ENCODE measurements around the gene ODF4. TPM values are rescaled to one million over a fixed set of nuclear protein-coding genes. Genes with fewer than 3 reads are reported as not detected.
"Not testable (repeated sequence)": the region's sequence is repeated elsewhere in the genome, so short reads cannot be mapped to it uniquely, and the experiment has no call there.

Gene ODF4
- total RNA-seq, 4 donors from 2014 or later, result not detected

GRCh38 chr17:8393470-8394231 is 54.0 kb downstream of the ODF4 start:
- TF ChIP-seq POLR2A (IDR thresholded peaks at IDR 0.05) (no peak), POLR2AphosphoS5 (IDR thresholded peaks at IDR 0.05) (no peak), EP300 (IDR thresholded peaks at IDR 0.05) (no peak)
- TF ChIP-seq, protein P1, sequence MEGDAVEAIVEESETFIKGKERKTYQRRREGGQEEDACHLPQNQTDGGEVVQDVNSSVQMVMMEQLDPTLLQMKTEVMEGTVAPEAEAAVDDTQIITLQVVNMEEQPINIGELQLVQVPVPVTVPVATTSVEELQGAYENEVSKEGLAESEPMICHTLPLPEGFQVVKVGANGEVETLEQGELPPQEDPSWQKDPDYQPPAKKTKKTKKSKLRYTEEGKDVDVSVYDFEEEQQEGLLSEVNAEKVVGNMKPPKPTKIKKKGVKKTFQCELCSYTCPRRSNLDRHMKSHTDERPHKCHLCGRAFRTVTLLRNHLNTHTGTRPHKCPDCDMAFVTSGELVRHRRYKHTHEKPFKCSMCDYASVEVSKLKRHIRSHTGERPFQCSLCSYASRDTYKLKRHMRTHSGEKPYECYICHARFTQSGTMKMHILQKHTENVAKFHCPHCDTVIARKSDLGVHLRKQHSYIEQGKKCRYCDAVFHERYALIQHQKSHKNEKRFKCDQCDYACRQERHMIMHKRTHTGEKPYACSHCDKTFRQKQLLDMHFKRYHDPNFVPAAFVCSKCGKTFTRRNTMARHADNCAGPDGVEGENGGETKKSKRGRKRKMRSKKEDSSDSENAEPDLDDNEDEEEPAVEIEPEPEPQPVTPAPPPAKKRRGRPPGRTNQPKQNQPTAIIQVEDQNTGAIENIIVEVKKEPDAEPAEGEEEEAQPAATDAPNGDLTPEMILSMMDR (IDR thresholded peaks at IDR 0.05), result no peak
- peaks cover 64% of the 10 kb centered on the region for H3K27me3 ChIP-seq
- H3K27ac ChIP-seq, result no peak overlapping the region
- H3K9me3 ChIP-seq, result no peaks in the 10 kb centered on the region
- H3K4me3 ChIP-seq, result no peak overlapping the region
- 30 to 32% methylated on average over 2 to 4 of the region's 8 CpGs for WGBS, 2 donors (ENCODE audit: low coverage in 1 of 2)
- H3K4me1 ChIP-seq, result no peaks in the 10 kb centered on the region
- ATAC-seq, result no peak
- H3K36me3 ChIP-seq, result no peaks in the 10 kb centered on the region

DNA sequence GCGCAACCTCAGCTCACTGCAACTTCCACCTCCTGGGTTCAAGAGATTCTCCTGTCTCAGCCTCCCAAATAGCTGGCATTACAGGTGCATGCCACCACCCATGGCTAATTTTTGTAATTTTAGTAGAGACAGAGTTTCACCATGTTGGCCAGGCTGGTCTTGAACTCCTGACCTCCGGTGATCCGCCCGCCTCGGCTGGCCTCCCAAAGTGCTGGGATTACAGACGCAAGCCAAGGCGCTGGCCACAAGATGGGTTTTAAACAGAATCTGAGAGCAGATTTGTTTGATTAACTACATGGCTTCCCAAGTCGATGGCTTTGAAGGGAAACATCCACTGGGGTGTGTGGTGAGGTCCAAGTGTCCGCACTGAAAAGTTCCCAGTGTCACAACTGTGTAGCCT is 54.9 kb downstream of the ODF4 start:
- not testable (repeated sequence) for H3K36me3 ChIP-seq, H3K9me3 ChIP-seq, H3K27ac ChIP-seq, H3K4me1 ChIP-seq, ATAC-seq, H3K4me3 ChIP-seq
- H3K27me3 ChIP-seq, result peaks cover 73% of the 10 kb centered on the region
- WGBS, 2 donors (ENCODE audit: low coverage in 1 of 2), result 56 to 80% methylated on average over 5 to 7 of the region's 9 CpGs

Small RNAs within 50 kb of the gene (small RNA-seq; reads per million reads assigned to genes)
- gene RF00265, result 0 reads per million in 4 donors

Other genes with a start within 250 kb of the ODF4 start
- gene ALOXE3, start 221.3 kb upstream of the ODF4 start, total RNA-seq, result under 1 TPM in 1 of 4 donors, not detected in 3; 0.37 TPM
- under 1 TPM in 2 of 4 donors, not detected in 2; 0.89 to 0.94 TPM for gene HES7, start 215.7 kb upstream of the ODF4 start, total RNA-seq
- gene PER1, start 187.4 kb upstream of the ODF4 start, total RNA-seq, result 100 to 1,000 TPM in 3 of 4 donors, 10 to 100 TPM in 1; 67.1 to 188 (median 136) TPM
- gene VAMP2, start 176.9 kb upstream of the ODF4 start, total RNA-seq, result 10 to 100 TPM; 14.6 to 39.8 (median 33.4) TPM
- 10 to 100 TPM; 11.2 to 18.8 (median 15.5) TPM for gene TMEM107, start 163.5 kb upstream of the ODF4 start, total RNA-seq
- 10 to 100 TPM in 3 of 4 donors, 1 to 10 TPM in 1; 8.1 to 16.1 (median 12.4) TPM for gene BORCS6, start 149.7 kb upstream of the ODF4 start, total RNA-seq
- gene AURKB, start 129.3 kb upstream of the ODF4 start, total RNA-seq, result 1 to 10 TPM in 2 of 4 donors, under 1 TPM in 2; 0.54 to 5.3 (median 2.4) TPM
- 10 to 100 TPM; 10.8 to 33.9 (median 14.7) TPM for gene CTC1, start 91.8 kb upstream of the ODF4 start, total RNA-seq
- 10 to 100 TPM; 10.8 to 28.9 (median 16.0) TPM for gene PFAS, start 90.6 kb upstream of the ODF4 start, total RNA-seq
- 10 to 100 TPM; 28.5 to 34.6 (median 30.1) TPM for gene RANGRF, start 51.2 kb upstream of the ODF4 start, total RNA-seq
- gene SLC25A35, start 44.4 kb upstream of the ODF4 start, total RNA-seq, result 1 to 10 TPM in 3 of 4 donors, under 1 TPM in 1; 0.35 to 6.1 (median 3.4) TPM
- gene ARHGEF15, start 29.6 kb upstream of the ODF4 start, total RNA-seq, result 10 to 100 TPM in 2 of 4 donors, 1 to 10 TPM in 2; 4.4 to 25.4 (median 16.2) TPM
- gene RPL26, start 43.4 kb downstream of the ODF4 start, total RNA-seq, result 1,000 to 10,000 TPM; 1,787 to 4,050 (median 3,181) TPM
- gene RNF222, start 58.0 kb downstream of the ODF4 start, total RNA-seq, result under 1 TPM in 2 of 4 donors, not detected in 2; 0.15 to 0.23 TPM
- 10 to 100 TPM; 58.1 to 67.3 (median 63.4) TPM for gene NDEL1, start 96.0 kb downstream of the ODF4 start, total RNA-seq